HepG2 (cell line): ENCODE data around the gene JUND. TPM values are rescaled to one million over a fixed set of nuclear protein-coding genes. Genes with fewer than 3 reads are reported as not detected.

Source experiments
- CHCHD3 ChIP-seq: sonication (generic); formaldehyde crosslinking; IDR thresholded peaks from 2 replicates; pipeline ENCODE4 v1.8.0; 2022; ENCODE audit warnings: mild to moderate bottlenecking, missing genetic modification reagents, moderate library complexity
- CREB1 ChIP-seq, 2 experiments: fragments of 450-650 bp in 1 of 2; IDR thresholded peaks; 2 replicates each; pipeline ENCODE4 v1.6.1; 2016 to 2017; ENCODE audit warnings: control low read depth in 1 of 2, mild to moderate bottlenecking in 1 of 2, missing compliant biosample characterization in 1 of 2, missing genetic modification characterization in 1 of 2
- ELF3 ChIP-seq: IDR thresholded peaks from 2 replicates; pipeline ENCODE4 v1.6.1; 2016; ENCODE audit warnings: missing genetic modification reagents, missing compliant biosample characterization
- ETV5 ChIP-seq: IDR thresholded peaks from 2 replicates; pipeline ENCODE4 v1.6.1; 2018; ENCODE audit warnings: missing biosample characterization, missing genetic modification reagents, inconsistent platforms, borderline replicate concordance
- GTF3A ChIP-seq: sonication (generic); formaldehyde crosslinking; conservative IDR thresholded peaks from 2 replicates; pipeline ENCODE4 v1.4.0; 2020; ENCODE audit warnings: mild to moderate bottlenecking, missing genetic modification reagents
- HNRNPUL1 ChIP-seq: fragments of 200-400 bp; formaldehyde crosslinking; IDR thresholded peaks from 2 replicates; pipeline ENCODE4 v1.6.1; 2017; ENCODE audit warnings: low read depth, mild to moderate bottlenecking, low read length, moderate library complexity
- NCOA5 ChIP-seq: sonication (generic); formaldehyde crosslinking; IDR thresholded peaks from 2 replicates; pipeline ENCODE4 v1.4.0; 2020; ENCODE audit warnings: missing genetic modification reagents
- NFE2L1 ChIP-seq: sonication (generic); formaldehyde crosslinking; IDR thresholded peaks from 2 replicates; pipeline ENCODE4 v1.4.0; 2020; ENCODE audit warnings: missing genetic modification reagents, mild to moderate bottlenecking, borderline replicate concordance
- NR2F6 ChIP-seq, 2 experiments: IDR thresholded peaks; 2 replicates each; pipeline ENCODE4 v1.6.1; 2016; ENCODE audit warnings: antibody characterized with exemption in 1 of 2, mild to moderate bottlenecking in 1 of 2
- POGZ ChIP-seq: sonication (generic); formaldehyde crosslinking; IDR thresholded peaks from 2 replicates; pipeline ENCODE4 v1.4.0; 2020; ENCODE audit warnings: mild to moderate bottlenecking, missing genetic modification reagents
- ZFP41 ChIP-seq: sonication (generic); formaldehyde crosslinking; IDR thresholded peaks from 2 replicates; pipeline ENCODE4 v1.4.0; 2020; ENCODE audit warnings: mild to moderate bottlenecking, missing genetic modification reagents, borderline replicate concordance
- ZFP82 ChIP-seq: sonication (generic); formaldehyde crosslinking; IDR thresholded peaks from 2 replicates; pipeline ENCODE4 v1.5.1; 2020; ENCODE audit warnings: mild to moderate bottlenecking, missing genetic modification reagents, borderline replicate concordance
- ZMYM4 ChIP-seq: sonication (generic); formaldehyde crosslinking; IDR thresholded peaks from 2 replicates; pipeline ENCODE4 v1.8.1; 2023; ENCODE audit warnings: mild to moderate bottlenecking, missing genetic modification reagents
- ZNF34 ChIP-seq: sonication (generic); formaldehyde crosslinking; IDR thresholded peaks from 2 replicates; pipeline ENCODE4 v1.4.0; 2020; ENCODE audit warnings: mild to moderate bottlenecking, missing genetic modification reagents, borderline replicate concordance
- ZNF549 ChIP-seq: sonication (generic); formaldehyde crosslinking; IDR thresholded peaks from 2 replicates; pipeline ENCODE4 v1.5.0; 2020; ENCODE audit warnings: missing genetic modification reagents
- ZNF672 ChIP-seq: sonication (generic); formaldehyde crosslinking; IDR thresholded peaks from 2 replicates; pipeline ENCODE4 v1.8.1; 2022; ENCODE audit warnings: missing genetic modification reagents
- ZNF674 ChIP-seq: sonication (generic); formaldehyde crosslinking; IDR thresholded peaks from 2 replicates; pipeline ENCODE4 v1.5.0; 2020; ENCODE audit warnings: low read depth, mild to moderate bottlenecking, missing genetic modification reagents
- polyA plus RNA-seq, 8 experiments: library from polyadenylated mRNA; depleted of rRNA in 3 of 8; stranded (reverse) in 7 of 8; unstranded in 1 of 8; fragments of >200 nt; fragmentation: Illumina TruSeq in 4 of 8; extraction: Trizol in 4 of 8; gene quantifications; 2 replicates each; pipeline versions ENCODE4 v1.2.1 to v1.2.3, GENCODE V29; 2011 to 2016; ENCODE audit warnings: low read depth in 4 of 8, missing spikeins in 1 of 8, mixed read lengths in 1 of 8; ENCODE audit not compliant: insufficient read depth in 1 of 8
- total RNA-seq, 5 experiments: library from RNA; depleted of rRNA; stranded (reverse); fragments of >200 nt; fragmentation: Illumina TruSeq; extraction: Trizol; gene quantifications; 2 replicates each; pipeline ENCODE4 v1.2.3, GENCODE V29; 2016; ENCODE audit warnings: low read depth in 1 of 5
- TF ChIP-seq, protein P1 (sequence below): sonication (generic); formaldehyde crosslinking; IDR thresholded peaks from 2 replicates; pipeline ENCODE4 v1.4.0; 2020; ENCODE audit warnings: mild to moderate bottlenecking, missing genetic modification reagents
- TF ChIP-seq, protein P2 (sequence below): sonication (generic); formaldehyde crosslinking; IDR thresholded peaks from 2 replicates; pipeline ENCODE4 v1.4.0; 2020; ENCODE audit warnings: missing genetic modification reagents

The JUND gene
- total and polyA plus RNA-seq, 2 of the 13 experiments (the other 11 are each of a cell fraction or from before 2014, with no cell fraction given) = 41.2 to 59.8 TPM

DNA sequence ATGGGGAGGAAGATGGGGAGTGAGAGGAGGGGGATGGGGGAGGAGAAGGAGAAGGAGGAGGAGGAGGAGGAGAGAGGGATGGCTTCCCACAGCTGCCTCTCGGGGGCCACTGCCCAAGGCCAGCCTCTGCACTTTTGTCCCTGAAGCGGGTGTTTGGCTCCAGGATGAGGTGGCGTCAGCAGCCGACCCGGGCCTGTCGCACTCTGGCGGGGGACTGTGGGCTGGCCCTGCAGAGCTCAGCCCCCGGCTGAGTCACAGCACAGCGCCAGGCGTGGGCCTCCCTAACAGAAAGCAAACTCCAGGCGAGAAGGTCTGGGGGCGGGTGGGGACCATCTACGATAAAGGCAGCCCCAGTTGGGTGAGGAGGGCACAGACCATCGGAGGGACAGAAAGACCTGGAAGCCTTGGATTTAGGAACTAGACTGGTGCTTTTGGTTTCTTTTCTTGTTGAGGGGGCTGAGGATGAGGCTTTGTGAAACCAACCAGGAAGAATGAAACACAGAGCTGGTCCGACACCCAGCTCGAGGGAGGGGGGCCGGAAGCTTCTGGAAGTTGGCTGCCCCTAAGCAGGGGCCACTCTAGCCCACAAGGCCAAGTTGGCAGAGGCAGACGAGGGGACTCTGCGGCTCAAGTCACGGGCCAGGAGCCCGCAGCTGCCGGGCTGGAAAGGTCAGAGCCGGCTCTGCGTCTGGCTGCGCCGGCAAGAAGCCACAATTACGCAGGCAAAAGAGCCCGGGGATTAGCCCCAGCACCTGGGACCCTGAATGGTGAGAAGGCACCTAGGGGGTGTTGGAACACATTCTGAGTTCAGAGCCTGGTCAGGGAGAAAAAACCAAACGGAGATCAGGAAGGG is 23.3 kb upstream of the JUND start (continued):
- TF ChIP-seq NFE2L1 (CRISPR knock-in tag) (no peak), ZNF674 (CRISPR knock-in tag) (no peak), ZFP41 (CRISPR knock-in tag) (0 out of 2 replicates have a peak, but pooled peaks have one; percentile 38), GTF3A (CRISPR knock-in tag) (peak; percentile 76; the same call in 1 of the 2 replicates), HNRNPUL1 (no peak), ELF3 (CRISPR knock-in tag) (peak; percentile 78; the same call in 1 of the 2 replicates), ZNF34 (CRISPR knock-in tag) (no peak), NCOA5 (no peak), ZNF549 (no peak), NR2F6 (IDR thresholded peaks at IDR 0.05) (no peak; the same call in none of the 2 replicates), NR2F6 (CRISPR knock-in tag; IDR thresholded peaks at IDR 0.05) (peak; percentile 44), ZFP82 (CRISPR knock-in tag) (peak; percentile 96), ZNF672 (no peak; the same call in 1 of the 2 replicates), ETV5 (CRISPR knock-in tag) (peak; percentile 78), CREB1 (IDR thresholded peaks at IDR 0.05) (0 out of 2 replicates have a peak, but pooled peaks have one; percentile 32), CREB1 (CRISPR knock-in tag; IDR thresholded peaks at IDR 0.05) (peak; percentile 53), CHCHD3 (CRISPR knock-in tag) (no peak), POGZ (peak; percentile 51; the same call in 1 of the 2 replicates), ZMYM4 (peak; percentile 25; the same call in 1 of the 2 replicates)
- TF ChIP-seq, protein P1, sequence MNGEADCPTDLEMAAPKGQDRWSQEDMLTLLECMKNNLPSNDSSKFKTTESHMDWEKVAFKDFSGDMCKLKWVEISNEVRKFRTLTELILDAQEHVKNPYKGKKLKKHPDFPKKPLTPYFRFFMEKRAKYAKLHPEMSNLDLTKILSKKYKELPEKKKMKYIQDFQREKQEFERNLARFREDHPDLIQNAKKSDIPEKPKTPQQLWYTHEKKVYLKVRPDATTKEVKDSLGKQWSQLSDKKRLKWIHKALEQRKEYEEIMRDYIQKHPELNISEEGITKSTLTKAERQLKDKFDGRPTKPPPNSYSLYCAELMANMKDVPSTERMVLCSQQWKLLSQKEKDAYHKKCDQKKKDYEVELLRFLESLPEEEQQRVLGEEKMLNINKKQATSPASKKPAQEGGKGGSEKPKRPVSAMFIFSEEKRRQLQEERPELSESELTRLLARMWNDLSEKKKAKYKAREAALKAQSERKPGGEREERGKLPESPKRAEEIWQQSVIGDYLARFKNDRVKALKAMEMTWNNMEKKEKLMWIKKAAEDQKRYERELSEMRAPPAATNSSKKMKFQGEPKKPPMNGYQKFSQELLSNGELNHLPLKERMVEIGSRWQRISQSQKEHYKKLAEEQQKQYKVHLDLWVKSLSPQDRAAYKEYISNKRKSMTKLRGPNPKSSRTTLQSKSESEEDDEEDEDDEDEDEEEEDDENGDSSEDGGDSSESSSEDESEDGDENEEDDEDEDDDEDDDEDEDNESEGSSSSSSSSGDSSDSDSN (CRISPR knock-in tag) = peak; percentile 98
- TF ChIP-seq, protein P2, sequence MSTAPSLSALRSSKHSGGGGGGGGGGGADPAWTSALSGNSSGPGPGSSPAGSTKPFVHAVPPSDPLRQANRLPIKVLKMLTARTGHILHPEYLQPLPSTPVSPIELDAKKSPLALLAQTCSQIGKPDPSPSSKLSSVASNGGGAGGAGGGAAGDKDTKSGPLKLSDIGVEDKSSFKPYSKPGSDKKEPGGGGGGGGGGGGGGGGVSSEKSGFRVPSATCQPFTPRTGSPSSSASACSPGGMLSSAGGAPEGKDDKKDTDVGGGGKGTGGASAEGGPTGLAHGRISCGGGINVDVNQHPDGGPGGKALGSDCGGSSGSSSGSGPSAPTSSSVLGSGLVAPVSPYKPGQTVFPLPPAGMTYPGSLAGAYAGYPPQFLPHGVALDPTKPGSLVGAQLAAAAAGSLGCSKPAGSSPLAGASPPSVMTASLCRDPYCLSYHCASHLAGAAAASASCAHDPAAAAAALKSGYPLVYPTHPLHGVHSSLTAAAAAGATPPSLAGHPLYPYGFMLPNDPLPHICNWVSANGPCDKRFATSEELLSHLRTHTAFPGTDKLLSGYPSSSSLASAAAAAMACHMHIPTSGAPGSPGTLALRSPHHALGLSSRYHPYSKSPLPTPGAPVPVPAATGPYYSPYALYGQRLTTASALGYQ (CRISPR knock-in tag) = no peak
